Gastrocnemius medialis (tissue), 4 donors: ENCODE measurements around the gene SH3PXD2B.

Source experiments
- POLR2A ChIP-seq, 2 donors: fragments of 450-650 bp; IDR thresholded peaks; one replicate each; pipeline ENCODE4 v1.6.1; 2017; ENCODE audit warnings: antibody characterized with exemption in 2 of 2, mild to moderate bottlenecking in 2 of 2, moderate library complexity in 2 of 2
- TF ChIP-seq, protein P1 (sequence below), 5 experiments: fragments of 450-650 bp in 3 of 5; fragments of 200-600 bp in 2 of 5; sonication (generic) in 2 of 5; IDR thresholded peaks in 4 of 5; conservative IDR thresholded peaks in 1 of 5; 1 replicate in 4 of 5; 2 replicates in 1 of 5; pipeline ENCODE4 v1.5.1; 2016 to 2019; ENCODE audit warnings: antibody characterized with exemption in 5 of 5, mild to moderate bottlenecking in 3 of 5, moderate library complexity in 3 of 5

GRCh38 chr5:172494630-172495505 lies 40.5 kb upstream of the SH3PXD2B start:
- TF ChIP-seq, protein P1, sequence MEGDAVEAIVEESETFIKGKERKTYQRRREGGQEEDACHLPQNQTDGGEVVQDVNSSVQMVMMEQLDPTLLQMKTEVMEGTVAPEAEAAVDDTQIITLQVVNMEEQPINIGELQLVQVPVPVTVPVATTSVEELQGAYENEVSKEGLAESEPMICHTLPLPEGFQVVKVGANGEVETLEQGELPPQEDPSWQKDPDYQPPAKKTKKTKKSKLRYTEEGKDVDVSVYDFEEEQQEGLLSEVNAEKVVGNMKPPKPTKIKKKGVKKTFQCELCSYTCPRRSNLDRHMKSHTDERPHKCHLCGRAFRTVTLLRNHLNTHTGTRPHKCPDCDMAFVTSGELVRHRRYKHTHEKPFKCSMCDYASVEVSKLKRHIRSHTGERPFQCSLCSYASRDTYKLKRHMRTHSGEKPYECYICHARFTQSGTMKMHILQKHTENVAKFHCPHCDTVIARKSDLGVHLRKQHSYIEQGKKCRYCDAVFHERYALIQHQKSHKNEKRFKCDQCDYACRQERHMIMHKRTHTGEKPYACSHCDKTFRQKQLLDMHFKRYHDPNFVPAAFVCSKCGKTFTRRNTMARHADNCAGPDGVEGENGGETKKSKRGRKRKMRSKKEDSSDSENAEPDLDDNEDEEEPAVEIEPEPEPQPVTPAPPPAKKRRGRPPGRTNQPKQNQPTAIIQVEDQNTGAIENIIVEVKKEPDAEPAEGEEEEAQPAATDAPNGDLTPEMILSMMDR (IDR thresholded peaks at IDR 0.05 in 4 of 5, conservative IDR thresholded peaks at IDR 0.05 in 1 of 5): no peak
- no peak for TF ChIP-seq POLR2A (IDR thresholded peaks at IDR 0.05)
